B cell (primary cell): ENCODE results near the gene SCRT2. TPM values are rescaled to one million over a fixed set of nuclear protein-coding genes. Genes with fewer than 3 reads are reported as not detected.

Experiments
- ATAC-seq: fragments of 200-7000 bp; cut with Tn5 transposase; one replicate; pipeline ENCODE4 v1.10.0; 2021; ENCODE audit warnings: low read depth, mild to moderate bottlenecking, moderate number of reproducible peaks, moderate library complexity
- CTCF ChIA-PET: fragments of 350-600 bp; sonication (Branson Sonifier 250); formaldehyde crosslinking; loops from one replicate; lab custom pipeline; 2021; ENCODE audit warnings: antibody characterized with exemption, inconsistent platforms; lab: Charles Lee
- POLR2A ChIA-PET: fragments of 350-600 bp; sonication (Branson Sonifier 250); formaldehyde crosslinking; loops from one replicate; lab custom pipeline; 2021; ENCODE audit warnings: antibody characterized with exemption; lab: Charles Lee
- DNase-seq: peaks from one replicate; pipeline ENCODE4 v3.0.0; 2013
- H2AFZ ChIP-seq: 2 replicates; pipeline ENCODE4 v1.6.1; 2012; ENCODE audit warnings: mild to moderate bottlenecking, low read depth, low read length; ENCODE audit not compliant: insufficient read depth, poor library complexity, severe bottlenecking
- H3K27ac ChIP-seq, 2 donors: 1 replicate in 1 of 2; 2 replicates in 1 of 2; pipeline ENCODE4 v1.5.1; 2012 to 2013; ENCODE audit warnings: low read length in 2 of 2, mild to moderate bottlenecking in 2 of 2, moderate library complexity in 1 of 2
- H3K27me3 ChIP-seq, 4 experiments: fragments of 200-600 bp in 1 of 4; sonication (generic) in 1 of 4; replicated peaks in 1 of 4; 1 replicate in 2 of 4; 2 replicates in 2 of 4; pipeline versions ENCODE4 v1.6.1 to v1.7.0; 2013 to 2016; ENCODE audit warnings: low read length in 3 of 4, mild to moderate bottlenecking in 2 of 4, mixed read lengths in 1 of 4, moderate library complexity in 1 of 4; ENCODE audit not compliant: insufficient read depth in 4 of 4, control insufficient read depth in 3 of 4; ENCODE audit errors: control extremely low read depth in 1 of 4
- H3K36me3 ChIP-seq, 2 experiments: replicated peaks in 1 of 2; 1 replicate in 1 of 2; 2 replicates in 1 of 2; pipeline versions ENCODE4 v1.6.1 to v1.7.1; 2013; ENCODE audit warnings: low read length in 1 of 2; ENCODE audit not compliant: insufficient read depth in 2 of 2, control insufficient read depth in 1 of 2; ENCODE audit errors: control extremely low read depth in 1 of 2, extremely low read depth in 1 of 2
- H3K4me1 ChIP-seq, 2 donors: fragments of 200-600 bp in 1 of 2; sonication (generic) in 1 of 2; 1 replicate in 1 of 2; 2 replicates in 1 of 2; pipeline versions ENCODE4 v1.5.1 to v1.6.1; 2013 to 2017; ENCODE audit warnings: low read length in 2 of 2; ENCODE audit not compliant: control insufficient read depth in 2 of 2, insufficient read depth in 2 of 2
- H3K4me2 ChIP-seq: replicated peaks from 2 replicates; pipeline ENCODE3; 2012; ENCODE audit warnings: mild to moderate bottlenecking, low read depth, low read length; ENCODE audit not compliant: poor library complexity, severe bottlenecking
- H3K4me3 ChIP-seq, 5 experiments: fragments of 200-600 bp in 1 of 5; sonication (generic) in 1 of 5; 1 replicate in 3 of 5; 2 replicates in 2 of 5; pipeline versions ENCODE4 v1.5.1 to v1.7.0; 2011 to 2016; ENCODE audit warnings: low read length in 4 of 5, mild to moderate bottlenecking in 4 of 5, low read depth in 2 of 5, control low read depth in 1 of 5, moderate library complexity in 1 of 5; ENCODE audit not compliant: insufficient read depth in 1 of 5; ENCODE audit errors: control extremely low read depth in 1 of 5, extremely low read depth in 1 of 5
- H3K79me2 ChIP-seq: fragments of 200-600 bp; sonication (generic); one replicate; pipeline ENCODE4 v1.6.0; 2016; ENCODE audit warnings: low read length; ENCODE audit not compliant: control insufficient read depth, insufficient read depth
- H3K9ac ChIP-seq: fragments of 200-600 bp; sonication (generic); 2 replicates; pipeline ENCODE4 v1.6.1; 2017; ENCODE audit warnings: mild to moderate bottlenecking, low read length, moderate library complexity
- H3K9me3 ChIP-seq, 3 donors: one replicate each; pipeline versions ENCODE4 v1.6.1 to v1.7.1; 2013; ENCODE audit warnings: low read length in 2 of 3; ENCODE audit not compliant: control insufficient read depth in 2 of 3, insufficient read depth in 1 of 3; ENCODE audit errors: control extremely low read depth in 1 of 3
- H4K20me1 ChIP-seq: 2 replicates; pipeline ENCODE4 v1.6.0; 2012; ENCODE audit warnings: mild to moderate bottlenecking, low read length; ENCODE audit not compliant: insufficient read depth, control insufficient read depth, poor library complexity, severe bottlenecking
- H3K27ac Mint-ChIP-seq: one replicate; pipeline ENCODE4 v1.8.0; 2021; ENCODE audit warnings: mixed read lengths
- H3K27me3 Mint-ChIP-seq: one replicate; pipeline ENCODE4 v1.8.0; 2021; ENCODE audit warnings: mixed read lengths
- H3K4me1 Mint-ChIP-seq: one replicate; pipeline ENCODE4 v1.8.0; 2021; ENCODE audit warnings: mixed read lengths
- H3K4me3 Mint-ChIP-seq: one replicate; pipeline ENCODE4 v1.8.0; 2021; ENCODE audit warnings: mixed read lengths
- H3K9me3 Mint-ChIP-seq: one replicate; pipeline ENCODE4 v1.8.0; 2022; ENCODE audit warnings: mixed read lengths; ENCODE audit not compliant: insufficient read depth
- CTCF ChIP-seq: fragments of 200-600 bp; IDR thresholded peaks from one replicate; pipeline ENCODE4 v1.8.0; 2022; ENCODE audit warnings: antibody characterized with exemption, mild to moderate bottlenecking
- EZH2 ChIP-seq: IDR thresholded peaks from 2 replicates; pipeline ENCODE4 v1.6.1; 2012; ENCODE audit warnings: borderline replicate concordance, low read depth, mild to moderate bottlenecking, moderate library complexity, low read length; ENCODE audit not compliant: insufficient read depth, poor library complexity, severe bottlenecking
- WGBS: methylation state at CpG from one replicate; pipeline ENCODE4 v1.1.5; 2013; ENCODE audit warnings: missing lambda C conversion rate; ENCODE audit not compliant: insufficient coverage; 5-methylcytosine and 5-hydroxymethylcytosine counted together
- intact Hi-C: fragments of 100-400 bp; cut with micrococcal nuclease; formaldehyde crosslinking; loops from one replicate; pipeline ENCODE4 v1.10.0; 2022
- polyA plus RNA-seq: library from polyadenylated mRNA; depleted of rRNA; stranded (reverse); fragments of >200 nt; gene quantifications from 2 replicates; pipeline ENCODE4 v1.2.3, GENCODE V29; 2012
- total RNA-seq, 2 donors: library from RNA; stranded (reverse); fragments of 120-200 nt in 1 of 2; gene quantifications; 1 replicate in 1 of 2; 2 replicates in 1 of 2; pipeline versions ENCODE4 v1.2.3 to v1.2.4, GENCODE V29; 2013 to 2022

Gene SCRT2
- total and polyA plus RNA-seq, 2 donors (not counting 1 experiment from before 2014, with no cell fraction given): not detected

GRCh38 chr20:706366-706885 is 30.8 kb upstream of the SCRT2 start:
- POLR2A ChIA-PET: no interaction called here
- Histone ChIP-seq H4K20me1 (no peaks in the 10 kb centered on the region), H3K79me2 (no peaks in the 10 kb centered on the region), H3K9me3 (peaks cover 0 to 7% (median 3%) of the 10 kb centered on the region in 3 donors), H2AFZ (no peak overlapping the region), H3K36me3 (no peaks in the 10 kb centered on the region), H3K4me2 (no peak overlapping the region), H3K9ac (no peak overlapping the region), H3K4me1 (no peaks in the 10 kb centered on the region), H3K4me3 (no peak overlapping the region), H3K27me3 (peaks cover 0 to 14% (median 6%) of the 10 kb centered on the region in 4 experiments), H3K27ac (no peak overlapping the region)
- Mint-ChIP-seq H3K9me3 (peaks cover 4% of the 10 kb centered on the region), H3K27ac (no peak overlapping the region), H3K27me3 (peaks cover 38% of the 10 kb centered on the region), H3K4me1 (no peaks in the 10 kb centered on the region), H3K4me3 (no peak overlapping the region)
- no peak for ATAC-seq
- 91% methylated on average over 8 of the region's 8 CpGs for WGBS
- TF ChIP-seq EZH2 (no peak), CTCF (no peak)
- CTCF ChIA-PET: no interaction called here
- no peak for DNase-seq
- intact Hi-C loops: no loop called here

GRCh38 chr20:704726-705125 is 29.1 kb upstream of the SCRT2 start:
- intact Hi-C loops: no loop called here
- DNase-seq: no peak
- Histone ChIP-seq H3K79me2 (no peaks in the 10 kb centered on the region), H3K4me3 (no peak overlapping the region), H3K9me3 (peaks cover 0 to 6% (median 3%) of the 10 kb centered on the region in 3 donors), H3K4me1 (no peaks in the 10 kb centered on the region), H2AFZ (no peak overlapping the region), H3K27ac (no peak overlapping the region), H3K27me3 (peaks cover 0 to 4% (median 2%) of the 10 kb centered on the region in 4 experiments), H4K20me1 (no peaks in the 10 kb centered on the region), H3K36me3 (no peaks in the 10 kb centered on the region), H3K4me2 (no peak overlapping the region), H3K9ac (no peak overlapping the region)
- 73% methylated on average over 2 of the region's 4 CpGs for WGBS
- TF ChIP-seq EZH2: no peak
- no peak for TF ChIP-seq CTCF
- Mint-ChIP-seq H3K9me3 (peaks cover 4% of the 10 kb centered on the region), H3K4me3 (no peak overlapping the region), H3K27me3 (peaks cover 29% of the 10 kb centered on the region), H3K27ac (no peak overlapping the region), H3K4me1 (no peaks in the 10 kb centered on the region)
- CTCF ChIA-PET: no interaction called here
- POLR2A ChIA-PET: no interaction called here
- ATAC-seq: no peak
